ENCODE data around the gene COL5A2.

COL5A2 gene

GRCh38 chr2:189074506-189074905 is 105.1 kb downstream of the COL5A2 start:
- Histone ChIP-seq H3K4me3 (no peak overlapping the region), H3K27ac (no peak overlapping the region)

DNA sequence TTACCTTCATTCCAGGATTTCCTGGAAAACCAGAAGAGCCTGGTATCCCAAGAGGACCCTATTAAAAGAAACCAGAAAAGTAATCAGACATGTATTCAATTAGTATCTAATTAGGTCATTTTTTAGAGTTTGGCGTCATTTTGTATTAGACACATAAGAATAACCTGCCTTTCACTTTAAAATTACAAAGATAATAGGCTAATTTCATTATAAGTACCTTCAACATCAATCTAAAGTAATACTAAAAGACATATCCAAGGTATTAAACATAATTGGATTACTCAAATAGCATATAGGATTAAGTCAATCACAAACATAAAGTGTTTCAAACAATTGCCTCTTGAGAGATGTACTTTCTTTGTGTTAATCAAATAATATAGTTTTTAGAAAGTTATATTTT is 107.5 kb downstream of the COL5A2 start:
- Histone ChIP-seq H3K27ac (no peak overlapping the region), H3K4me3 (no peak overlapping the region)

DNA sequence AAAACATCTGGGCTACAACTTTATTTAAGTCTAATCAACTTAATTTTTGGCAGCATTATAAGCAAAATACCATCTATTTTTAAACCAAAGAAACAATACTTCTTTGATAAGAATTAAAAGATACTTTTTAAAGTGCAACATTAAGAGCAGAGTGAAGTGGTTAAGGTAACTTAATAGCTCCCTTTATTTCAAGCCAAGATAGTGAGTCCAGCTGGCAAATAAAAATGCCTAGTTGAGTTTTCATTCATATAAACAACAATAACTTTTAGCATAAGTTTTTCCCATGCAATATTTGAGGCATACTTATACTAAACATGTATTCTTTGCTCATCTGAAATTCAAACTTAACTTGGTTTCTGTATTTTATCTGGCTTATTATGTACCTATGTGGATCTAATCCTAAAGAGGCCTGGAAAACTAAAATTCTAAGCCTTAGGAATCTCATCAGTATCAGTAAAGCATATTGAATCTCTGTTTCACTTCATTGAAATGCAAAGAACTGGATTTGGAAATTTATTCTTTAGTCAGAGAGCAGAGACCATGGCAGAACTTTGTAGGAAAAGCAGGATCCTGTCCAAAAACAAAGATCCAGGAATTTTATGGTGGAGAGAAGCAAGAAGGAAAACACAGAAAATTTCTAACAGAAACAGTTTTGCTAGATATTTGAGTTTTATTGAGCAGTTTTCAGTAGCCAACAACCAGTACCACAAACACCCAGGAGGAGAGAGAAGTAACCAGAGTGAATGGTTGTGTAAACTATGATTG is 109.5 kb downstream of the COL5A2 start:
- H3K4me3 ChIP-seq, result no peak overlapping the region
- peak overlapping the region in 4 of 21 experiments; percentile 17 to 26 (median 21) for H3K27ac ChIP-seq

DNA sequence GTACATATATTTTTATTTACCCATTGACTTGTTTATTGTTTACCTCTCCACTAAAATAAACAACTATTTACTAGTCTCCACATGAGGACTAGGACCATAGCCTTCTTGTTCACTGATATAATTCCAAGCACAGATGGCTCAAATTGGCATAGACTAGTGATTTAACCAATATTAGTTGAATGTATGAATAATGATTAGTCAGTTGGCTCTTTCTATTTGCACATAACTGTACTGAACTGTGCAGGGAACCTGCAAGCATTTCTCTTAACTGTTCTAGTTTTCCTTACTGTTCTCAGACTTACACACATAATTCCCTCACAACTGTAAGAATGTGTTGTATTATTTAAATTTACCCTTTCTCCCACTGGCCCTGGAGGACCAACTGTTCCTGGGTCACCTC is 113.5 kb downstream of the COL5A2 start:
- Histone ChIP-seq H3K4me3 (no peak overlapping the region), H3K27ac (peak overlapping the region in 2 of 21 experiments; percentile 26 to 34)

- no peak overlapping the region for H3K4me3 ChIP-seq
- peak overlapping the region in 2 of 21 experiments; percentile 6 to 18 for H3K27ac ChIP-seq
Observed at GRCh38 chr2:189060096-189060642, 119.4 kb downstream of the COL5A2 start.

GRCh38 chr2:189057316-189057715 is 122.2 kb downstream of the COL5A2 start:
- peak overlapping the region in 2 of 21 experiments; percentile 1 to 2 for H3K27ac ChIP-seq

DNA sequence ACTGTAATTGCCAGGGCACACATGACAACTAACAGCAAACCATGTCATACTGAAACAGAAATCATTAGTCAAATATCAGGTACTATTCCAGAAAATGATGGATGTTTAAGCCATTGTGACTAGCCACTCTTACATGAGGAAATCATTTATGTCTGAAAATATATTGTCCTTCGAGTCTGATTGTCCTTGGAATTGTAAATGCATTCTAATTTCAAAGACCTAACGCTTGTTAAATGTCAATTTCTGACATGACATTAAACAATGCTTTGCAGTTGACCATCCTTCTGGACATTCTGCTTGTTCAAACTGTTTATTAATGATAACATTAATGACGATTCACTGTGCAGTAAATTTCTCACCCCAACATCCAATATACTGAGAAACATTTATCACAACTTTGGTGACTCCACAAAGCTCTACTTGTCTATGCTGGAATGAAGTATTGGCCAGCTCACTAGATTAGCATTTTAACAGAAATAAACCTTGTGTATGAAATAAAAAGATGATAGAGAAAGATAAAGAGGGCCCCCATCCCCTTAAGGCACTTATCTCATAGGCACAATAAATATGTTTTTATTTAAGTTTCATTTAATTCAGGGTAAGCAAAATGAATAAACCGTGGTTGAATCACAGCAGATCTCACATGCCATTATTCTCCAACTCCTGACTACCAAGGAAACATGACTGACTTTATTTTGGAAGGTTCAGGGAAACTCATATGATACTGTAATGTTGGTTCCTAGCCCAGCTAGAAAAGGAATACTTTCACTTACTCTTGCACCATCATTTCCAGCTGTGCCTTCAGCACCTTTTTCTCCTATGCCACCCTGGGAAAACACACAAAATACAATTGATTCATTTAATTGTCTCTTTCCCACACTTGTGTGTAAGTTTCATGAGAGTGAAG is 123.1 kb downstream of the COL5A2 start:
- Histone ChIP-seq H3K27ac (peak overlapping the region in 1 of 21 experiments; percentile 1), H3K4me3 (no peak overlapping the region)

More at GRCh38 chr2:189057316-189057715, 122.2 kb downstream of the COL5A2 start:
- H3K4me3 ChIP-seq, result no peak overlapping the region

GRCh38 chr2:189050165-189050712 is 129.3 kb downstream of the COL5A2 start:
- Histone ChIP-seq H3K27ac (peak overlapping the region in 3 of 21 experiments; percentile 2 to 38 (median 25)), H3K4me3 (no peak overlapping the region)

- peak overlapping the region in 3 of 21 experiments; percentile 2 to 38 (median 19) for H3K27ac ChIP-seq
- H3K4me3 ChIP-seq, result no peak overlapping the region
Observed at GRCh38 chr2:189049709-189050164, 129.8 kb downstream of the COL5A2 start.

DNA sequence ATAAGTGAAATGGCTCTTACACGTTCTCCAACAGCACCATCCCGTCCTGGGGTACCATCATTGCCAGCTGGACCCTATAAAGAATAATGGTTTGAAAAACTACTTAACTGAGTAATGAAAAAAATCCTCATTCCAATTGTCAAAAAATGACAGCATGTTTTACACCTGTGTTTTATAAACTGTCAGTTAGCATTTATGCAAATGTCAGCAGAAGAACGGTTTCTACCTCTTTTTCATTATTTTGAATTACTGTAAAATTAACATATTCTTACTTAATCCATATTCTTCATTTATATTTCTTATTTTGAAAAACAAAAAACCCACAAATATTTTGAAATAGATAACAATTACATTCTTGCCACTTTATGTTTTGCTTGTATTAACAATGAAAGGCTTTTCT is 131.4 kb downstream of the COL5A2 start:
- peak overlapping the region in 2 of 21 experiments; percentile 2 to 15 for H3K27ac ChIP-seq
- no peak overlapping the region for H3K4me3 ChIP-seq

- Histone ChIP-seq H3K4me3 (no peak overlapping the region), H3K27ac (peak overlapping the region in 2 of 21 experiments; percentile 19 to 29)
Observed at GRCh38 chr2:189047171-189047888, 132.2 kb downstream of the COL5A2 start.

DNA sequence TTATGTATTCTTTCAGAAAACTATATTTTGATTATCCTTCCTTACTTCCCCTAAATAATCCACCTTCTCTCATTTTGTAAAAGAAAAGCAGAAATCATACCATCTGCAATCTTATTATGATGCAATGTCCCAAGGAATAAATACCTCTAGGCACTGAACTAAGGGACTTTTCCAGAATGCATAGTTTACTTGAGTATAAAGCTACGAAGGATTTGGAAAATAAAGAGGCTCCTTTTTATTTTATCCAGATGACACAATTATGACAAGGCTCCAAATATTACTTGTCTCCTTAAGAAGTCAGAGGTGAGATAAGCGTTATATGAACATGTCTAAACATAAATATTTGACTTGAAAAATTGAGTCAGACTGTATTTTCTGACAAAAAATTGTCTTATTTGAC is 133.2 kb downstream of the COL5A2 start:
- H3K4me3 ChIP-seq, result no peak overlapping the region
- peak overlapping the region in 3 of 21 experiments; percentile 8 to 29 (median 19) for H3K27ac ChIP-seq

DNA sequence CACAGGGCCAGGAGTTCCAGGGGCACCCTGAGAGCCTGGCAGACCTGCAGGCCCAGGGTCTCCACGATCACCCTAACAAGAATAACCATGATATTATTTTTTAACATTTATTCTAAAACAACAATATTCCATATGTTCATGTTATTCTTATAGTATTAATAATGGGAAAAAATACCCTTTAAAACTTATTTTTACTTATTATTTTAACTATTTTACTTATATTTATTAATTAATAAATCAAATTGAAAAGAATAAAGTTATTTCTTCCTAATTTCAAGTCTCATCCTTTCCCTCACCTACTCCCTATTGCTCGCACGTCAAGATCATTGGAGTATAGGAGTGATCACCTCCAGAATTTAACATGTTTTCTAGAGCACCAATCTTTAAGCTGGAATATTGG is 133.7 kb downstream of the COL5A2 start:
- Histone ChIP-seq H3K4me3 (no peak overlapping the region), H3K27ac (peak overlapping the region in 1 of 21 experiments; percentile 27)

DNA sequence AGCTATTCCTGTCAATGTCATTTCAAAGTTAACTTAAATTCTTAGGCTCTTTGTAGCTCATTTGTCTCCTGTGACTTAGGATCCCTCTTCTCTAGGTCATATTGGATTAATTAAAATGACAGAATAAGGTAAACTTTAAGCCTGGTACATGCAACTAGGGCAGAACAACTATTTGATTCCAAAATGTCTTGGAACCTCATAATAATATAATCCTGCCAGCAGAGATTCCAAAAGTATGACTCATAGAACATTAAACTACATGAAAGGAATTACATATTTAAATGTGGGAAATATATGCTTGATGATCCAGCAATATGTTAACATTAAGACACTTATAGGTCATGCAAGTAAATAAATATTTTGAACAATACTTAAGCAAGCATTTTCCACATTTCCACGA is 142.0 kb downstream of the COL5A2 start:
- H3K27ac ChIP-seq, result peak overlapping the region in 1 of 21 experiments; percentile 18

GRCh38 chr2:189024901-189025618 is 154.5 kb downstream of the COL5A2 start:
- H3K4me3 ChIP-seq, result no peak overlapping the region
- peak overlapping the region in 6 of 21 experiments; percentile 15 to 58 (median 46) for H3K27ac ChIP-seq

More for the DNA sequence above, 142.0 kb downstream of the COL5A2 start:
- no peak overlapping the region for H3K4me3 ChIP-seq

- Histone ChIP-seq H3K27ac (peak overlapping the region in 19 of 21 experiments; percentile 5 to 80 (median 54)), H3K4me3 (no peak overlapping the region)
Observed at GRCh38 chr2:189022492-189022891, 157.1 kb downstream of the COL5A2 start.

GRCh38 chr2:189022053-189022481 is 157.5 kb downstream of the COL5A2 start:
- H3K27ac ChIP-seq, result peak overlapping the region in 18 of 21 experiments; percentile 24 to 81 (median 70)

GRCh38 chr2:189020179-189020578 is 159.4 kb downstream of the COL5A2 start:
- Histone ChIP-seq H3K27ac (peak overlapping the region in 6 of 21 experiments; percentile 21 to 81 (median 78)), H3K4me3 (no peak overlapping the region)

More at GRCh38 chr2:189022053-189022481, 157.5 kb downstream of the COL5A2 start:
- H3K4me3 ChIP-seq, result no peak overlapping the region
